K562 (cell line): ENCODE data around the gene MYL12A. TPM values are rescaled to one million over a fixed set of nuclear protein-coding genes. Genes with fewer than 3 reads are reported as not detected.

Source experiments
- CAMTA2 ChIP-seq: fragments of 250-450 bp; sonication (Bioruptor Pico); conservative IDR thresholded peaks from 2 replicates; pipeline ENCODE4 v1.5.1; 2022
- CGGBP1 ChIP-seq: fragments of 250-450 bp; sonication (Bioruptor Pico); IDR thresholded peaks from 2 replicates; pipeline ENCODE4 v1.9.0; 2021; ENCODE audit warnings: mild to moderate bottlenecking
- CTBP1 ChIP-seq: fragments of 450-650 bp; IDR thresholded peaks from 2 replicates; pipeline ENCODE4 v1.6.1; 2016; ENCODE audit warnings: borderline replicate concordance
- CUX1 ChIP-seq: fragments of 200-800 bp; sonication (Bioruptor generic); IDR thresholded peaks from 2 replicates; pipeline ENCODE4 v1.6.1; 2016; ENCODE audit warnings: missing genetic modification characterization, missing compliant biosample characterization
- DDX20 ChIP-seq: fragments of 450-650 bp; IDR thresholded peaks from 2 replicates; pipeline ENCODE4 v1.6.1; 2016; ENCODE audit warnings: missing genetic modification characterization, low read depth, mild to moderate bottlenecking, missing compliant biosample characterization, moderate library complexity
- DPF2 ChIP-seq: fragments of 450-650 bp; IDR thresholded peaks from 2 replicates; pipeline ENCODE4 v1.6.1; 2016
- FOSL1 ChIP-seq: fragments of 200-800 bp; sonication (Bioruptor generic); conservative IDR thresholded peaks from 2 replicates; pipeline ENCODE4 v1.6.1; 2016; ENCODE audit warnings: missing genetic modification characterization, missing compliant biosample characterization
- FOXA1 ChIP-seq: fragments of 450-650 bp; IDR thresholded peaks from 2 replicates; pipeline ENCODE4 v1.6.1; 2016; ENCODE audit warnings: mild to moderate bottlenecking, borderline replicate concordance
- GTF2F1 ChIP-seq: IDR thresholded peaks from 2 replicates; pipeline ENCODE4 v1.6.1; 2011; ENCODE audit warnings: low read depth, low read length, improper control_type of control experiment
- GTF3C2 ChIP-seq: IDR thresholded peaks from 3 replicates; pipeline ENCODE4 v1.6.1; 2011; ENCODE audit warnings: borderline replicate concordance, mild to moderate bottlenecking, moderate library complexity; ENCODE audit not compliant: insufficient read length; ENCODE audit errors: extremely low read depth
- HNRNPLL ChIP-seq: fragments of 200-400 bp; formaldehyde crosslinking; IDR thresholded peaks from 2 replicates; pipeline ENCODE4 v1.6.1; 2017; ENCODE audit warnings: low read length, low read depth, mild to moderate bottlenecking; ENCODE audit not compliant: poor library complexity, severe bottlenecking
- KLF10 ChIP-seq: fragments of 250-450 bp; sonication (Bioruptor Pico); IDR thresholded peaks from 2 replicates; pipeline ENCODE4 v1.6.1; 2021; ENCODE audit warnings: matching md5 sums
- PURB ChIP-seq: sonication (generic); formaldehyde crosslinking; IDR thresholded peaks from 2 replicates; pipeline ENCODE4 v1.9.0; 2021; ENCODE audit warnings: low read depth, mild to moderate bottlenecking, missing genetic modification reagents
- RFX1 ChIP-seq: fragments of 450-650 bp; IDR thresholded peaks from 2 replicates; pipeline ENCODE4 v1.6.1; 2016; ENCODE audit warnings: mild to moderate bottlenecking, moderate library complexity
- SMAD2 ChIP-seq: fragments of 150-350 bp; IDR thresholded peaks from 2 replicates; pipeline ENCODE4 v1.6.1; 2014; ENCODE audit warnings: low read depth, mild to moderate bottlenecking, low read length
- TGIF2 ChIP-seq: sonication (generic); formaldehyde crosslinking; IDR thresholded peaks from 2 replicates; pipeline ENCODE4 v1.8.1; 2022; ENCODE audit warnings: mild to moderate bottlenecking, missing genetic modification reagents, moderate library complexity
- XRCC5 ChIP-seq: fragments of 200-400 bp; formaldehyde crosslinking; IDR thresholded peaks from 2 replicates; pipeline ENCODE4 v1.6.1; 2017; ENCODE audit warnings: low read depth, mild to moderate bottlenecking, low read length
- ZNF699 ChIP-seq: fragments of 250-450 bp; sonication (Bioruptor Pico); IDR thresholded peaks from 2 replicates; pipeline ENCODE4 v1.8.0; 2021; ENCODE audit warnings: mild to moderate bottlenecking, moderate library complexity; ENCODE audit not compliant: insufficient replicate concordance
- ZNF79 ChIP-seq: fragments of 250-450 bp; sonication (Bioruptor Pico); IDR thresholded peaks from 2 replicates; pipeline ENCODE4 v1.4.0; 2020; ENCODE audit warnings: low read depth, mild to moderate bottlenecking, moderate library complexity
- polyA plus RNA-seq, 8 experiments: library from polyadenylated mRNA; depleted of rRNA in 4 of 8; stranded (reverse) in 5 of 8; unstranded in 3 of 8; fragments of >200 nt; fragmentation: Nextera tagmentation in 2 of 8; fragmentation: Illumina TruSeq in 1 of 8; extraction: Ambion mirVana in 2 of 8; extraction: Trizol in 1 of 8; gene quantifications; 2 replicates each; pipeline versions ENCODE4 v1.2.1 to v1.2.3, GENCODE V29; 2011 to 2014; ENCODE audit warnings: inconsistent platforms in 1 of 8, missing spikeins in 1 of 8
- total RNA-seq, 7 experiments: library from RNA; depleted of rRNA in 6 of 7; stranded (reverse); fragments of >200 nt in 6 of 7; fragmentation: Illumina TruSeq in 2 of 7; extraction: Trizol in 2 of 7; gene quantifications; 2 replicates each; pipeline versions ENCODE4 v1.2.1 to v1.2.3, GENCODE V29; 2011 to 2021; ENCODE audit warnings: low replicate concordance in 1 of 7

Gene MYL12A
- total and polyA plus RNA-seq, 9 of the 15 experiments (the other 6 are each of a cell fraction or from before 2014, with no cell fraction given) = 308 to 1,031 (median 559) TPM

GRCh38 chr18:3246635-3247239 is 864 bp upstream of the MYL12A start (continued):
- no peak for TF ChIP-seq GTF3C2
- no peak for TF ChIP-seq ZNF79 (CRISPR knock-in tag)
- no peak for TF ChIP-seq RFX1
- TF ChIP-seq DPF2 = peak; percentile 95
- TF ChIP-seq CUX1 (CRISPR knock-in tag) = 0 out of 2 replicates have a peak, but pooled peaks have one; percentile 22
- no peak; the same call in 1 of the 2 replicates for TF ChIP-seq XRCC5
- TF ChIP-seq KLF10 (CRISPR knock-in tag) = no peak
- TF ChIP-seq FOSL1 (tag) = no peak
- no peak for TF ChIP-seq ZNF699
- TF ChIP-seq PURB = no peak
- no peak; the same call in 1 of the 2 replicates for TF ChIP-seq GTF2F1
- TF ChIP-seq FOXA1 = no peak
- no peak for TF ChIP-seq CTBP1
- TF ChIP-seq SMAD2 = no peak
- no peak; the same call in 1 of the 2 replicates for TF ChIP-seq DDX20 (tag)
- no peak for TF ChIP-seq HNRNPLL
- no peak; the same call in 1 of the 2 replicates for TF ChIP-seq CGGBP1 (CRISPR knock-in tag)
- no peak for TF ChIP-seq TGIF2
- TF ChIP-seq CAMTA2 (CRISPR knock-in tag) = no peak
